PC-3 (cell line): ENCODE measurements around the gene ANO4. TPM values are rescaled to one million over a fixed set of nuclear protein-coding genes. Genes with fewer than 3 reads are reported as not detected.

Experiments
- ATAC-seq: fragments of 200-7000 bp; cut with Tn5 transposase; 2 replicates; pipeline ENCODE4 v1.9.1; 2020; ENCODE audit warnings: mild to moderate bottlenecking, moderate library complexity
- BruUV-seq: library from RNA; stranded (reverse); fragments of 400-500 nt; replicated peaks from 2 replicates; lab custom pipeline; 2021; lab: Mats Ljungman, UMichigan
- CTCF ChIA-PET: fragments of 300-600 bp; sonication (Branson Sonifier 250); formaldehyde crosslinking; loops from one replicate; lab custom pipeline; 2022; ENCODE audit warnings: antibody characterized with exemption; lab: Charles Lee
- POLR2A ChIA-PET: fragments of 300-600 bp; sonication (Branson Sonifier 250); formaldehyde crosslinking; loops from one replicate; lab custom pipeline; 2022; ENCODE audit warnings: antibody characterized with exemption; ENCODE audit not compliant: unreplicated experiment; lab: Charles Lee
- DNase-seq: peaks from one replicate; pipeline ENCODE4 v3.0.0-alpha.2; 2015
- H2AFZ ChIP-seq: fragments of 300-600 bp; sonication (generic); 2 replicates; pipeline ENCODE4 v1.6.0; 2016; ENCODE audit warnings: antibody characterized with exemption, low read length
- H3F3A ChIP-seq: fragments of 300-600 bp; sonication (generic); one replicate; pipeline ENCODE4 v1.6.0; 2017; ENCODE audit warnings: antibody characterized with exemption, low read length, control low read depth, mild to moderate bottlenecking; ENCODE audit not compliant: unreplicated experiment
- H3K27ac ChIP-seq: fragments of 300-600 bp; sonication (generic); 2 replicates; pipeline ENCODE4 v1.5.1; 2016; ENCODE audit warnings: mild to moderate bottlenecking, low read length
- H3K27me3 ChIP-seq: fragments of 300-600 bp; sonication (generic); 2 replicates; pipeline ENCODE4 v1.6.1; 2016; ENCODE audit warnings: low read length, mixed read lengths
- H3K36me3 ChIP-seq: fragments of 300-600 bp; sonication (generic); 2 replicates; pipeline ENCODE4 v1.6.1; 2016; ENCODE audit warnings: low read depth, mixed run types, low read length, mixed read lengths
- H3K4me1 ChIP-seq: fragments of 300-600 bp; sonication (generic); 2 replicates; pipeline ENCODE4 v1.5.1; 2016; ENCODE audit warnings: low read length; ENCODE audit not compliant: insufficient read depth
- H3K4me2 ChIP-seq: fragments of 300-600 bp; sonication (generic); 2 replicates; pipeline ENCODE4 v1.6.0; 2016; ENCODE audit warnings: low read length
- H3K4me3 ChIP-seq: fragments of 300-600 bp; sonication (generic); 2 replicates; pipeline ENCODE4 v1.5.1; 2016; ENCODE audit warnings: mild to moderate bottlenecking, low read length, mixed read lengths
- H3K79me2 ChIP-seq: fragments of 300-600 bp; sonication (generic); 2 replicates; pipeline ENCODE4 v1.6.1; 2017; ENCODE audit warnings: low read length, mixed read lengths
- H3K9ac ChIP-seq: fragments of 300-600 bp; sonication (generic); 2 replicates; pipeline ENCODE4 v1.6.0; 2016; ENCODE audit warnings: mild to moderate bottlenecking, low read length
- H3K9me2 ChIP-seq: fragments of 300-600 bp; sonication (generic); replicated peaks from 2 replicates; pipeline ENCODE4 v1.6.1; 2016; ENCODE audit warnings: mixed run types, low read length, mixed read lengths
- H3K9me3 ChIP-seq: fragments of 300-600 bp; sonication (generic); 2 replicates; pipeline ENCODE4 v1.6.1; 2016; ENCODE audit warnings: low read length, mixed read lengths
- H4K20me1 ChIP-seq: fragments of 300-600 bp; sonication (generic); 2 replicates; pipeline ENCODE4 v1.6.1; 2016; ENCODE audit warnings: low read length, mixed read lengths
- EZH2 ChIP-seq: fragments of 300-600 bp; sonication (generic); IDR thresholded peaks from one replicate; pipeline ENCODE4 v1.6.1; 2017; ENCODE audit warnings: antibody characterized with exemption, mild to moderate bottlenecking, low read length; ENCODE audit not compliant: unreplicated experiment
- EZH2phosphoT487 ChIP-seq: fragments of 300-600 bp; sonication (generic); IDR thresholded peaks from 2 replicates; pipeline ENCODE4 v1.6.1; 2018; ENCODE audit warnings: mild to moderate bottlenecking, antibody characterized with exemption, low read length, borderline replicate concordance
- intact Hi-C: fragments of 100-400 bp; cut with micrococcal nuclease; formaldehyde crosslinking; loops from 2 replicates; pipeline ENCODE4 v1.9.0; 2023
- total RNA-seq: library from RNA; depleted of rRNA; stranded (reverse); fragments of >200 nt; gene quantifications from 2 replicates; pipeline ENCODE4 v1.2.3, GENCODE V29; 2014
- TF ChIP-seq, protein P1 (sequence below): fragments of 300-600 bp; sonication (generic); conservative IDR thresholded peaks from 2 replicates; pipeline ENCODE4 v1.5.1; 2017; ENCODE audit warnings: antibody characterized with exemption, low read depth, mild to moderate bottlenecking, low read length

Gene ANO4
- total RNA-seq, 1 experiment from 2014 or later, result not detected

DNA sequence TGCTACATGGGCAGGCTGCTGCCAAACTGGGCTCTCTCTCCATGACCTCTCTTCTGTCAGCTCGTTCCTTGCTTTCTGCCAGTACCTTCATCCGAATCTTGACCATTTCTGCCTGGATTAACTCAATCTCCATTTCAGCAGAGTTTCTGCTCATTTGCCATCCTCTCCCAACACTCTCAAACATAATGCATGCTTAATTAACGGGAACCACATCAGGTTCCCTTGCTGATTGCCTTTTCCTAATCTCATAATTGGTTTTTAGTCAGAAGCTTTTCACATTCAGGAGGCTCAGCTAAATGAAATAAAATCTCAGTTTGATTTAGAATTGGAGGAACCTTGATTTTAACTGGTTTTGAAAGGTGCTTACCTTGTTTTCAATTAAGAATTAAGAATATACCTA, 288.1 kb downstream of the ANO4 start:
- Histone ChIP-seq H3K4me3 (no peak overlapping the region), H3K4me1 (no peaks in the 10 kb centered on the region), H3K36me3 (no peaks in the 10 kb centered on the region), H4K20me1 (no peaks in the 10 kb centered on the region), H3K4me2 (no peak overlapping the region), H3K79me2 (no peaks in the 10 kb centered on the region), H3K27ac (no peak overlapping the region), H3K27me3 (peaks cover 4% of the 10 kb centered on the region; the same call in 1 of the 2 replicates), H3K9me2 (no peaks in the 10 kb centered on the region), H3F3A (no peaks in the 10 kb centered on the region), H3K9me3 (0 out of 2 replicates have a peak, but pooled peaks cover 6% of the 10 kb centered on the region), H3K9ac (no peak overlapping the region), H2AFZ (no peak overlapping the region)
- no peak for ATAC-seq
- ChIA-PET POLR2A (no interaction called here), CTCF (no interaction called here)
- TF ChIP-seq, protein P1, sequence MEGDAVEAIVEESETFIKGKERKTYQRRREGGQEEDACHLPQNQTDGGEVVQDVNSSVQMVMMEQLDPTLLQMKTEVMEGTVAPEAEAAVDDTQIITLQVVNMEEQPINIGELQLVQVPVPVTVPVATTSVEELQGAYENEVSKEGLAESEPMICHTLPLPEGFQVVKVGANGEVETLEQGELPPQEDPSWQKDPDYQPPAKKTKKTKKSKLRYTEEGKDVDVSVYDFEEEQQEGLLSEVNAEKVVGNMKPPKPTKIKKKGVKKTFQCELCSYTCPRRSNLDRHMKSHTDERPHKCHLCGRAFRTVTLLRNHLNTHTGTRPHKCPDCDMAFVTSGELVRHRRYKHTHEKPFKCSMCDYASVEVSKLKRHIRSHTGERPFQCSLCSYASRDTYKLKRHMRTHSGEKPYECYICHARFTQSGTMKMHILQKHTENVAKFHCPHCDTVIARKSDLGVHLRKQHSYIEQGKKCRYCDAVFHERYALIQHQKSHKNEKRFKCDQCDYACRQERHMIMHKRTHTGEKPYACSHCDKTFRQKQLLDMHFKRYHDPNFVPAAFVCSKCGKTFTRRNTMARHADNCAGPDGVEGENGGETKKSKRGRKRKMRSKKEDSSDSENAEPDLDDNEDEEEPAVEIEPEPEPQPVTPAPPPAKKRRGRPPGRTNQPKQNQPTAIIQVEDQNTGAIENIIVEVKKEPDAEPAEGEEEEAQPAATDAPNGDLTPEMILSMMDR, result no peak
- no peak for TF ChIP-seq EZH2phosphoT487
- no peak for TF ChIP-seq EZH2
- no peak for DNase-seq
- intact Hi-C loops, result no loop called here
- BruUV-seq, result no TSS peak

DNA sequence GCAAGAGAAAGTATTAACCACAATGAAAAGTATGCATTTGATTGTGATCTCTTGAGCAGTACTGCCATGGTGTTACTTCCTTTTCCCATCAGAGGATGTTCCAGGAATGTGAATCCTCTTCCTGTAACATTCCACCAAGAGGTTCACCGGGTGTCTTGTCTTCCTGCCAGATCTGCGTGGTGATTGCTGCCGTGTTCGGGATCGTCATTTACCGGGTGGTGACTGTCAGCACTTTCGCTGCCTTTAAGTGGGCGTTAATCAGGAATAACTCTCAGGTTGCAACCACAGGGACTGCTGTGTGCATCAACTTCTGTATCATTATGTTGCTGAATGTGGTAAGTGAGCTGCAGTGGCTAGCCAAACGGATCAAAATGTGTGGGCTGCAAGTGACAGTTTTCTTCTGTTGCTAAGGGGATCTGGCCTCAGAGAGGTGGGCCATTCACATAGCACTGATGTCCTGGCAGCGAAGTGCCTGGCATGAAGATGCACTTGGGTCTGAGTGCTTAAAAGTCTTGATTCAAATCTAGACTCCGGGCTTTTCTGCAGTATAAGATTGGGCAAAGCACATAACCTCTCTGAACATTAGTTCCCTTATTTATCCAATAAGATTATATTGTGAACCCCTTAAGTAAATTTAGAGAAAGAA, 292.0 kb downstream of the ANO4 start:
- no TSS peak for BruUV-seq
- 0 out of 2 replicates have a peak, but pooled peaks cover 6% of the 10 kb centered on the region for H3K9me3 ChIP-seq
- H3K9ac ChIP-seq, result no peak overlapping the region
- no peak overlapping the region for H2AFZ ChIP-seq
- H3K4me2 ChIP-seq, result no peak overlapping the region
- no peaks in the 10 kb centered on the region for H3K4me1 ChIP-seq
- no peaks in the 10 kb centered on the region for H3F3A ChIP-seq
- H3K4me3 ChIP-seq, result no peak overlapping the region
- H3K79me2 ChIP-seq, result no peaks in the 10 kb centered on the region
- ChIA-PET POLR2A (no interaction called here), CTCF (no interaction called here)
- DNase-seq, result peak; percentile 6
- no peaks in the 10 kb centered on the region for H4K20me1 ChIP-seq
- intact Hi-C loops, result no loop called here
- H3K27me3 ChIP-seq, result peaks cover 4% of the 10 kb centered on the region; the same call in 1 of the 2 replicates
- H3K36me3 ChIP-seq, result no peaks in the 10 kb centered on the region
- no peak overlapping the region for H3K27ac ChIP-seq
- ATAC-seq, result no peak
- H3K9me2 ChIP-seq, result no peaks in the 10 kb centered on the region
- no peak for TF ChIP-seq EZH2
- no peak for TF ChIP-seq EZH2phosphoT487
- TF ChIP-seq, protein P1, result no peak

DNA sequence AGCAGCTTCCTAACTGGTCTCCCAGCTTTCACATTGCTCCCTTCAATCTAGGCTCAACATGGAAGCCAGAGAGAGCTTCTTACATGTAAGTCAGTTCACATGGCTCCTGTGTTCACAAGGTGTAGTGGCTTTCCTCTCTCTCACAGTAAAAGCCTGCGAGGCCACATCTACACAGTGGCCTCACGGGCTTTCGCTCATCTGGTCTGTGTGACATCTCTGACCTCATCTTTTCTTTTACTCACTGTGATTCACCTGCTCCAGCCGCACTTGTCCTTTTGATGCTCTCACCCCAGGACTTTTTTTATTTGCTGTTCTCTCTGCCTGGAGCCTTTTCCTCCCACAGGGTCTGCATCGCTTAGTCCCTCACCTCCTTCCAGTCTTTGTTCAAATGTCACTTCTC, 293.3 kb downstream of the ANO4 start:
- Histone ChIP-seq H3K9me3 (no peaks in the 10 kb centered on the region), H4K20me1 (no peaks in the 10 kb centered on the region), H3K27me3 (0 out of 2 replicates have a peak, but pooled peaks cover under 1% of the 10 kb centered on the region), H3K79me2 (no peaks in the 10 kb centered on the region), H3K4me1 (no peaks in the 10 kb centered on the region), H3F3A (no peaks in the 10 kb centered on the region), H3K9ac (no peak overlapping the region), H3K4me2 (no peak overlapping the region), H2AFZ (no peak overlapping the region), H3K36me3 (no peaks in the 10 kb centered on the region), H3K9me2 (no peaks in the 10 kb centered on the region), H3K27ac (no peak overlapping the region), H3K4me3 (no peak overlapping the region)
- TF ChIP-seq, protein P1, result no peak
- TF ChIP-seq EZH2, result no peak
- no peak for TF ChIP-seq EZH2phosphoT487
- no peak for ATAC-seq
- ChIA-PET POLR2A (no interaction called here), CTCF (no interaction called here)
- no TSS peak for BruUV-seq
- no peak for DNase-seq
- intact Hi-C loops, result no loop called here
